Measurements from ENCODE around the gene TBC1D2. TPM values are rescaled to one million over a fixed set of nuclear protein-coding genes. Genes with fewer than 3 reads are reported as not detected.

TBC1D2 gene
- total and polyA plus RNA-seq, 2 of the 13 experiments (the other 11 are each of a cell fraction or from before 2014, with no cell fraction given) = 2.0 to 2.8 TPM

DNA sequence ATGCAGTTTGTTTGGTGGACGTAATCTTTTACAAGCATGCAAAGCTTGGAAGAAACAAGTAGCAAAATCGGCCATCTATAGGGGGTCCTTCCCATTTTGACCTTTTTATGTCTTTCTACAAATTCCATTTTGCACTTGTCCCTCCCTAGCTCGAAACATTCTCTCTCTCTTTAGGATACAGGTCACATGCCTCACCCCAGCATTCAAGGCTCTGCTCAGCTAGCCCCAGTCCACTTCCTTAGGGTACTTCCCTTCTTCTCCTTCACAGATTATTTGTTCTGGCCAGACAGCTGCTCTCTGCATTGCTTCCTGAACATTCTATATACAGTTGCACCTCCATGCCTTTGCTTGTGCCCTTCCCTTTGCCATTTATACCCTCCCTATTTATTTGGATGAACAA, 104.7 kb downstream of the TBC1D2 start (continued):
- no peak for TF ChIP-seq RORA (CRISPR knock-in tag; IDR thresholded peaks at IDR 0.05)
- TF ChIP-seq STAT5B (CRISPR knock-in tag; IDR thresholded peaks at IDR 0.05) = no peak

DNA sequence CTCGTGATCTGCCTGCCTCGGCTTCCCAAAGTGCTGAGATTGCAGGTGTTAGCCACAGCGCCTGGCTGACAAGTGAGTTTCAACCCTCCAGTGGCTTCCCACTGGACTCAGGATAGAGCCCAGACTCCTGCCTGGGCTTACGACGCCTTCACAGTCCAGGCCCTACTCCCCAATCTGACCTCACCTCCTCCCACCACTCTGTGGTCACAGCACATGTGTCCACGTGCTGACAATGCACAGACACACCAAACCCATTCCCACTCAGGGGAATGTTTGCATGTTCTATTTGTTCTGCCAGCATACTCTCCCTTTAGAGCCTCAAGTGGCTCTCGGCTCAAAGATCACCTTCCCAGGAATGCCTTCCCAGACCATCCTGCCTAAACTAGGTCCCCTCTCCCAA, 105.3 kb downstream of the TBC1D2 start:
- peak; percentile 8; the same call in 2 of the 3 replicates for ATAC-seq
- POLR2A ChIA-PET = no interaction called here
- BruUV-seq (replicated peaks) = no TSS peak
- H2AFZ ChIP-seq (ENCODE audit: low read length) = no peak overlapping the region
- no peaks in the 10 kb centered on the region for H4K20me1 ChIP-seq (ENCODE audit: insufficient read depth, low read length)
- H3K9me3 ChIP-seq (ENCODE audit: low read length) = no peaks in the 10 kb centered on the region
- in situ Hi-C loops (cut with HindIII; ENCODE audit: extremely low pct_ligation_motif_present, low pct_unique_long_range_greater_than_20kb) = no loop called here
- FAIRE-seq = no peak
- peaks cover 0 to 17% of the 10 kb centered on the region in 2 experiments; a peak in 3 of 5 replicates for H3K36me3 ChIP-seq (replicated peaks in 1 of 2; ENCODE audit: control insufficient read depth in 1 of 2, insufficient read depth in 2 of 2, low read length in 2 of 2)
- H3K4me1 ChIP-seq (ENCODE audit: insufficient read depth, low read length) = peaks cover 52% of the 10 kb centered on the region
- DNase-seq (ENCODE audit: low spot score) = peak; percentile 60
- H3K4me2 ChIP-seq (ENCODE audit: low read depth, low read length) = no peak overlapping the region
- intact Hi-C loops (cut with micrococcal nuclease; ENCODE audit: unreplicated experiment) = no loop called here
- H3K79me2 ChIP-seq (ENCODE audit: insufficient read depth, low read length) = no peaks in the 10 kb centered on the region
- no peak overlapping the region for H3K4me3 ChIP-seq (replicated peaks in 1 of 3; ENCODE audit: insufficient read depth in 1 of 3, low read depth in 2 of 3, low read length in 3 of 3)
- no peaks in the 10 kb centered on the region for H3K27me3 ChIP-seq (ENCODE audit: control insufficient read depth in 1 of 2, insufficient read depth in 2 of 2, low read length in 2 of 2)
- H3K27ac ChIP-seq (ENCODE audit: extremely low read length, insufficient read depth, low read length) = peak overlapping the region; percentile 51
- H3K9ac ChIP-seq (ENCODE audit: insufficient read depth, low read depth, low read length) = no peak overlapping the region
- whole genome bisulfite sequencing (ENCODE audit: low lambda C conversion rate) = 47% methylated on average over 7 of the region's 7 CpGs
- CTCF ChIA-PET (ENCODE audit: low intra/inter-chr PET ratio, low total read pairs) = no interaction called here
- peak; percentile 72 for TF ChIP-seq CBFB (CRISPR knock-in tag; IDR thresholded peaks at IDR 0.05)
- no peak for TF ChIP-seq YEATS4 (CRISPR knock-in tag; IDR thresholded peaks at IDR 0.05; ENCODE audit: borderline replicate concordance)
- 0 out of 2 replicates have a peak, but pooled peaks have one; percentile 24 for TF ChIP-seq ZGPAT (CRISPR knock-in tag; IDR thresholded peaks at IDR 0.05)
- peak; percentile 32; the same call in 1 of the 2 replicates for TF ChIP-seq BORCS8-MEF2B (CRISPR knock-in tag; IDR thresholded peaks at IDR 0.05)
- TF ChIP-seq KLF11 (CRISPR knock-in tag; IDR thresholded peaks at IDR 0.05) = peak; percentile 68; the same call in 1 of the 2 replicates
- TF ChIP-seq ZBTB34 (CRISPR knock-in tag; IDR thresholded peaks at IDR 0.05) = no peak
- peak in 1 of 2 experiments; percentile 59; a peak in 2 of 4 replicates for TF ChIP-seq EP300 (IDR thresholded peaks at IDR 0.05; ENCODE audit: low read depth in 2 of 2, low read length in 2 of 2)
- TF ChIP-seq EP300 (CRISPR knock-in tag; IDR thresholded peaks at IDR 0.05; ENCODE audit: borderline replicate concordance) = peak; percentile 63; the same call in 1 of the 2 replicates
- TF ChIP-seq ZNF558 (CRISPR knock-in tag; IDR thresholded peaks at IDR 0.05; ENCODE audit: borderline replicate concordance) = no peak
- no peak for TF ChIP-seq BRCA1 (CRISPR knock-in tag; IDR thresholded peaks at IDR 0.05)
- peak; percentile 40; the same call in 1 of the 2 replicates for TF ChIP-seq CCDC6 (CRISPR knock-in tag; IDR thresholded peaks at IDR 0.05)
- TF ChIP-seq GATAD1 (CRISPR knock-in tag; IDR thresholded peaks at IDR 0.05) = peak; percentile 31; the same call in 1 of the 2 replicates
- TF ChIP-seq CCAR2 (optimal IDR thresholded peaks at IDR 0.05; ENCODE audit: low read depth, low read length) = no peak
- no peak for TF ChIP-seq SRSF1 (optimal IDR thresholded peaks at IDR 0.05; ENCODE audit: low read depth, low read length)
- TF ChIP-seq ZNF205 (CRISPR knock-in tag; IDR thresholded peaks at IDR 0.05) = 0 out of 2 replicates have a peak, but pooled peaks have one; percentile 49
- TF ChIP-seq, protein P1, sequence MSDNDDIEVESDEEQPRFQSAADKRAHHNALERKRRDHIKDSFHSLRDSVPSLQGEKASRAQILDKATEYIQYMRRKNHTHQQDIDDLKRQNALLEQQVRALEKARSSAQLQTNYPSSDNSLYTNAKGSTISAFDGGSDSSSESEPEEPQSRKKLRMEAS (IDR thresholded peaks at IDR 0.05) = peak; percentile 97
- TF ChIP-seq DNMT3B (CRISPR knock-in tag; conservative IDR thresholded peaks at IDR 0.05) = peak; percentile 78; the same call in 1 of the 2 replicates
- TF ChIP-seq ZNF282 (IDR thresholded peaks at IDR 0.05; ENCODE audit: partially characterized antibody) = no peak

Measured in HepG2 (cell line).